Smooth muscle cell (in vitro differentiated cells): Measurements from ENCODE around the gene CNNM1. TPM values are rescaled to one million over a fixed set of nuclear protein-coding genes. Genes with fewer than 3 reads are reported as not detected.

Experiments
- DNase-seq: peaks from one replicate; lab custom pipeline; 2025; ENCODE audit not compliant: unreplicated experiment; lab: John Stamatoyannopoulos, UW
- H2AFZ ChIP-seq: fragments of 200-600 bp; sonication (generic); 2 replicates; pipeline ENCODE4 v1.6.0; 2016; ENCODE audit warnings: antibody characterized with exemption, low read depth, mild to moderate bottlenecking
- H3F3A ChIP-seq: fragments of 200-600 bp; sonication (generic); 2 replicates; pipeline ENCODE4 v1.6.0; 2017; ENCODE audit warnings: antibody characterized with exemption, low read depth
- H3K27ac ChIP-seq: fragments of 200-600 bp; sonication (generic); 2 replicates; pipeline ENCODE4 v1.5.1; 2016; ENCODE audit warnings: low read depth, mild to moderate bottlenecking
- H3K27me3 ChIP-seq: fragments of 200-600 bp; sonication (generic); 2 replicates; pipeline ENCODE4 v1.6.1; 2016; ENCODE audit warnings: low read depth, mild to moderate bottlenecking
- H3K36me3 ChIP-seq: fragments of 200-600 bp; sonication (generic); 2 replicates; pipeline ENCODE4 v1.5.1; 2016; ENCODE audit warnings: low read depth
- H3K4me1 ChIP-seq: fragments of 200-600 bp; sonication (generic); 2 replicates; pipeline ENCODE4 v1.5.1; 2016; ENCODE audit warnings: low read depth
- H3K4me2 ChIP-seq: fragments of 200-600 bp; sonication (generic); 2 replicates; pipeline ENCODE4 v1.6.0; 2016; ENCODE audit warnings: mild to moderate bottlenecking
- H3K4me3 ChIP-seq: fragments of 200-600 bp; sonication (generic); 2 replicates; pipeline ENCODE4 v1.5.1; 2016; ENCODE audit warnings: mild to moderate bottlenecking
- H3K79me2 ChIP-seq: fragments of 200-600 bp; sonication (generic); 2 replicates; pipeline ENCODE4 v1.6.0; 2016; ENCODE audit warnings: low read depth, mild to moderate bottlenecking
- H3K9ac ChIP-seq: fragments of 200-600 bp; sonication (generic); 2 replicates; pipeline ENCODE4 v1.6.0; 2016; ENCODE audit warnings: low read depth
- H3K9me3 ChIP-seq: fragments of 200-600 bp; sonication (generic); replicated peaks from 2 replicates; pipeline ENCODE4 v1.5.1; 2016; ENCODE audit warnings: low read depth
- H4K20me1 ChIP-seq: fragments of 200-600 bp; sonication (generic); 2 replicates; pipeline ENCODE4 v1.6.0; 2016; ENCODE audit warnings: low read depth
- WGBS: methylation state at CpG from one replicate; pipeline ENCODE4 v1.1.7; 2016; ENCODE audit warnings: low lambda C conversion rate; 5-methylcytosine and 5-hydroxymethylcytosine counted together
- polyA plus RNA-seq: library from polyadenylated mRNA; unstranded; fragments of >200 nt; fragmentation: Nextera tagmentation; extraction: Ambion mirVana; gene quantifications from 2 replicates; pipeline ENCODE4 v1.2.1, GENCODE V29; 2016
- total RNA-seq: library from RNA; depleted of rRNA; stranded (reverse); fragments of >200 nt; gene quantifications from 2 replicates; pipeline ENCODE4 v1.2.3, GENCODE V29; 2014
- TF ChIP-seq, protein P1 (sequence below): fragments of 200-600 bp; sonication (generic); IDR thresholded peaks from 2 replicates; pipeline ENCODE4 v1.5.1; 2017; ENCODE audit warnings: borderline replicate concordance, mild to moderate bottlenecking, antibody characterized with exemption; ENCODE audit not compliant: insufficient read depth, poor library complexity, severe bottlenecking

The CNNM1 gene
- total and polyA plus RNA-seq, 2 experiments from 2014 or later: 0.04 TPM; not detected in 1

GRCh38 chr10:99427566-99428190, 98.5 kb downstream of the CNNM1 start:
- Histone ChIP-seq H3K79me2 (peaks cover 50% of the 10 kb centered on the region), H3K4me2 (no peak overlapping the region), H3K9ac (no peak overlapping the region), H3K27me3 (no peaks in the 10 kb centered on the region), H2AFZ (no peak overlapping the region), H3F3A (no peaks in the 10 kb centered on the region), H3K27ac (no peak overlapping the region), H3K4me1 (peaks cover 15% of the 10 kb centered on the region), H4K20me1 (peaks cover 11% of the 10 kb centered on the region), H3K9me3 (no peaks in the 10 kb centered on the region), H3K4me3 (no peak overlapping the region), H3K36me3 (no peaks in the 10 kb centered on the region)
- WGBS: 89% methylated on average over 4 of the region's 4 CpGs
- TF ChIP-seq, protein P1, sequence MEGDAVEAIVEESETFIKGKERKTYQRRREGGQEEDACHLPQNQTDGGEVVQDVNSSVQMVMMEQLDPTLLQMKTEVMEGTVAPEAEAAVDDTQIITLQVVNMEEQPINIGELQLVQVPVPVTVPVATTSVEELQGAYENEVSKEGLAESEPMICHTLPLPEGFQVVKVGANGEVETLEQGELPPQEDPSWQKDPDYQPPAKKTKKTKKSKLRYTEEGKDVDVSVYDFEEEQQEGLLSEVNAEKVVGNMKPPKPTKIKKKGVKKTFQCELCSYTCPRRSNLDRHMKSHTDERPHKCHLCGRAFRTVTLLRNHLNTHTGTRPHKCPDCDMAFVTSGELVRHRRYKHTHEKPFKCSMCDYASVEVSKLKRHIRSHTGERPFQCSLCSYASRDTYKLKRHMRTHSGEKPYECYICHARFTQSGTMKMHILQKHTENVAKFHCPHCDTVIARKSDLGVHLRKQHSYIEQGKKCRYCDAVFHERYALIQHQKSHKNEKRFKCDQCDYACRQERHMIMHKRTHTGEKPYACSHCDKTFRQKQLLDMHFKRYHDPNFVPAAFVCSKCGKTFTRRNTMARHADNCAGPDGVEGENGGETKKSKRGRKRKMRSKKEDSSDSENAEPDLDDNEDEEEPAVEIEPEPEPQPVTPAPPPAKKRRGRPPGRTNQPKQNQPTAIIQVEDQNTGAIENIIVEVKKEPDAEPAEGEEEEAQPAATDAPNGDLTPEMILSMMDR: no peak
- DNase-seq: no peak

DNA sequence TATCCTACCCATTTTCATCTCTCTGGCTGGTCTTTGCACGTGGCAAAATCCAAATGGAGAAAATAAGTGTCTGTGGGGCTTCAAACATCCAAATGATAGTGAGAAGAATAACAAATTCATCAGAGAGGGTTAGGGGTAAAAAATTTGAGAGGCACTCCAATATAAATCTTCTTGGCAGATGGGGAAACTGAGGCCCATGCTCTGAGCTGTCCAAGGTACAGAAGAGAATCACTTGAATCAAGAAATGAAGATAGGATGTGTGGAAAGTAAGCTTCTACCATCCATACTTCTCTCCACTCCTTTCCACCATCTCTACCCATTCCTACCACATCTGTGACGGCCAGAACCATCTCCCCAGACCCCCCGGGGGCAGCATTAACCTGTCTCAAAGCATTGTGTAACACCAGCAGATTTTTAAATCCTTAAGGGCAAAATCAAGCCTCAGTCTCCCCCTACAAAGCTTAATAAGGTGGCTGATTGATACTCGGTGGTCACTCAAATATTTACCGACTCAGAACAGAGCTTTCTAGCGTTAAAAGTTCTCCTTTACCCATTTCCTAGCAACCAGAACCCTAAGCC, 100.5 kb downstream of the CNNM1 start:
- Histone ChIP-seq H3K9ac (peak overlapping the region; percentile 86), H3K27ac (peak overlapping the region; percentile 73)

GRCh38 chr10:99430116-99430450, 100.9 kb downstream of the CNNM1 start:
- H3F3A ChIP-seq: no peaks in the 10 kb centered on the region
- H3K27me3 ChIP-seq: no peaks in the 10 kb centered on the region
- 25% methylated on average over 6 of the region's 14 CpGs for WGBS
- peaks cover 8% of the 10 kb centered on the region for H4K20me1 ChIP-seq
- no peaks in the 10 kb centered on the region for H3K36me3 ChIP-seq
- H3K27ac ChIP-seq: peak overlapping the region; percentile 73
- DNase-seq: no peak
- H3K9me3 ChIP-seq: no peaks in the 10 kb centered on the region
- peaks cover 15% of the 10 kb centered on the region for H3K4me1 ChIP-seq
- peak overlapping the region; percentile 86 for H3K9ac ChIP-seq
- TF ChIP-seq, protein P1: no peak
- peaks cover 48% of the 10 kb centered on the region for H3K79me2 ChIP-seq
- H2AFZ ChIP-seq: peak overlapping the region; percentile 78
- H3K4me3 ChIP-seq: peak overlapping the region; percentile 73
- H3K4me2 ChIP-seq: peak overlapping the region; percentile 87

More for the DNA sequence above, 100.5 kb downstream of the CNNM1 start:
- Histone ChIP-seq H3K27me3 (no peaks in the 10 kb centered on the region), H3K36me3 (no peaks in the 10 kb centered on the region), H3K9me3 (no peaks in the 10 kb centered on the region), H4K20me1 (peaks cover 8% of the 10 kb centered on the region), H3K79me2 (peaks cover 48% of the 10 kb centered on the region), H3F3A (no peaks in the 10 kb centered on the region), H3K4me2 (peak overlapping the region; percentile 87), H3K4me3 (peak overlapping the region; percentile 73), H3K4me1 (peaks cover 15% of the 10 kb centered on the region), H2AFZ (peak overlapping the region; percentile 78)
- 23% methylated on average over 6 of the region's 6 CpGs for WGBS
- DNase-seq: no peak
- TF ChIP-seq, protein P1: no peak
